H1 (cell line): ENCODE data around the gene ERC1. TPM values are rescaled to one million over a fixed set of nuclear protein-coding genes. Genes with fewer than 3 reads are reported as not detected.

Experiments
- CTCF ChIA-PET: fragments of 300-600 bp; sonication (Branson Sonifier 250); formaldehyde crosslinking; loops from one replicate; lab custom pipeline; 2021; ENCODE audit not compliant: partially characterized antibody; lab: Charles Lee
- POLR2A ChIA-PET: fragments of 300-600 bp; sonication (Branson Sonifier 250); formaldehyde crosslinking; loops from one replicate; lab custom pipeline; 2021; ENCODE audit warnings: inconsistent platforms; ENCODE audit not compliant: partially characterized antibody; lab: Charles Lee
- DNase-seq, 2 experiments: peaks; one replicate each; pipeline versions ENCODE4 v3.0.0 to v3.0.0-alpha.2; 2010 to 2022; ENCODE audit warnings: low spot score in 2 of 2, low read depth in 1 of 2, mixed read lengths in 1 of 2
- FAIRE-seq: peaks from 2 replicates; lab custom pipeline; 2011; peaks lifted over from hg19 to GRCh38; lab: Jason Lieb, UNC
- H2AFZ ChIP-seq: 2 replicates; pipeline ENCODE4 v1.8.1; 2012; ENCODE audit warnings: low read length, inconsistent platforms
- H2AK5ac ChIP-seq: 2 replicates; pipeline ENCODE4 v1.6.1; 2013; ENCODE audit warnings: low read depth, low read length
- H2BK120ac ChIP-seq: replicated peaks from 2 replicates; pipeline ENCODE3; 2013; ENCODE audit warnings: low read depth, low read length, inconsistent platforms
- H2BK12ac ChIP-seq: 2 replicates; pipeline ENCODE4 v1.6.1; 2013; ENCODE audit warnings: low read depth, low read length
- H2BK15ac ChIP-seq: 2 replicates; pipeline ENCODE4 v1.6.1; 2013; ENCODE audit warnings: low read length
- H2BK20ac ChIP-seq: 2 replicates; pipeline ENCODE4 v1.6.1; 2013; ENCODE audit warnings: low read length
- H2BK5ac ChIP-seq: 2 replicates; pipeline ENCODE4 v1.6.1; 2013; ENCODE audit warnings: low read depth, low read length
- H3K14ac ChIP-seq: 2 replicates; pipeline ENCODE4 v1.6.1; 2013; ENCODE audit warnings: inconsistent platforms; ENCODE audit not compliant: insufficient read length
- H3K18ac ChIP-seq: 2 replicates; pipeline ENCODE4 v1.6.1; 2013; ENCODE audit warnings: low read length; ENCODE audit errors: extremely low read depth
- H3K23ac ChIP-seq: 2 replicates; pipeline ENCODE4 v1.6.1; 2013; ENCODE audit warnings: inconsistent platforms; ENCODE audit not compliant: insufficient read length
- H3K23me2 ChIP-seq: 2 replicates; pipeline ENCODE4 v1.6.1; 2013; ENCODE audit warnings: low read depth, low read length
- H3K27ac ChIP-seq: 2 replicates; pipeline ENCODE4 v1.6.1; 2011; ENCODE audit warnings: low read depth, low read length, inconsistent platforms
- H3K27me3 ChIP-seq, 4 experiments: replicated peaks in 1 of 4; 1 replicate in 1 of 4; 2 replicates in 3 of 4; pipeline versions ENCODE4 v1.6.1 to v1.8.1; 2011 to 2013; ENCODE audit warnings: low read length in 3 of 4, mild to moderate bottlenecking in 3 of 4, inconsistent platforms in 2 of 4, mixed read lengths in 2 of 4, moderate library complexity in 1 of 4; ENCODE audit not compliant: control insufficient read depth in 3 of 4, insufficient read depth in 3 of 4; ENCODE audit errors: extremely low read depth in 1 of 4
- H3K36me3 ChIP-seq, 4 experiments: 2 replicates each; pipeline versions ENCODE4 v1.6.1 to v1.8.1; 2011 to 2013; ENCODE audit warnings: mild to moderate bottlenecking in 4 of 4, low read length in 3 of 4, moderate library complexity in 2 of 4, control low read depth in 1 of 4, inconsistent platforms in 1 of 4; ENCODE audit not compliant: insufficient read depth in 4 of 4, control insufficient read depth in 2 of 4
- H3K4ac ChIP-seq: replicated peaks from 2 replicates; pipeline ENCODE3; 2013; ENCODE audit warnings: low read length, low read depth, mixed read lengths, inconsistent platforms; ENCODE audit not compliant: insufficient read length
- H3K4me1 ChIP-seq, 4 experiments: replicated peaks in 1 of 4; 1 replicate in 1 of 4; 2 replicates in 3 of 4; pipeline versions ENCODE4 v1.6.1 to v1.8.1; 2011 to 2013; ENCODE audit warnings: low read length in 3 of 4, inconsistent platforms in 2 of 4, mixed read lengths in 1 of 4; ENCODE audit not compliant: insufficient read depth in 4 of 4, control insufficient read depth in 3 of 4
- H3K4me2 ChIP-seq, 2 experiments: 2 replicates each; pipeline versions ENCODE4 v1.6.1 to v1.8.1; 2011 to 2013; ENCODE audit warnings: low read depth in 2 of 2, low read length in 2 of 2, control low read depth in 1 of 2, inconsistent platforms in 1 of 2, mild to moderate bottlenecking in 1 of 2; ENCODE audit not compliant: insufficient read depth in 1 of 2
- H3K4me3 ChIP-seq, 4 experiments: fragments of 200-600, 300-600 bp in 1 of 4; sonication (generic), shearing (Covaris generic), sonication (Bioruptor Twin) in 1 of 4; 2 replicates each; pipeline versions ENCODE4 v1.5.1 to v1.8.1; 2011 to 2016; ENCODE audit warnings: low read length in 4 of 4, low read depth in 3 of 4, control low read depth in 2 of 4, inconsistent platforms in 2 of 4, mild to moderate bottlenecking in 2 of 4, mixed read lengths in 1 of 4, moderate library complexity in 1 of 4; ENCODE audit not compliant: insufficient read depth in 2 of 4; ENCODE audit errors: extremely low read depth in 1 of 4
- H3K56ac ChIP-seq: replicated peaks from 2 replicates; pipeline ENCODE3; 2013; ENCODE audit warnings: low read depth, mild to moderate bottlenecking, mixed read lengths, low read length, inconsistent platforms; ENCODE audit not compliant: insufficient read length
- H3K79me1 ChIP-seq: 2 replicates; pipeline ENCODE4 v1.6.1; 2013; ENCODE audit warnings: low read depth, low read length, control low read depth
- H3K79me2 ChIP-seq, 2 experiments: 2 replicates each; pipeline versions ENCODE4 v1.6.1 to v1.8.1; 2012 to 2013; ENCODE audit warnings: low read length in 2 of 2, mild to moderate bottlenecking in 2 of 2, inconsistent platforms in 1 of 2; ENCODE audit not compliant: insufficient read depth in 2 of 2, control insufficient read depth in 1 of 2
- H3K9ac ChIP-seq, 4 experiments: replicated peaks in 1 of 4; 1 replicate in 1 of 4; 2 replicates in 3 of 4; pipeline versions ENCODE4 v1.6.1 to v1.8.1; 2011 to 2013; ENCODE audit warnings: low read depth in 3 of 4, low read length in 3 of 4, control low read depth in 2 of 4, mild to moderate bottlenecking in 2 of 4, moderate library complexity in 2 of 4, inconsistent platforms in 1 of 4; ENCODE audit errors: extremely low read depth in 1 of 4
- H3K9me3 ChIP-seq, 2 experiments: 2 replicates each; pipeline versions ENCODE4 v1.6.1 to v1.8.1; 2012 to 2013; ENCODE audit warnings: mild to moderate bottlenecking in 2 of 2, moderate library complexity in 2 of 2, control low read depth in 1 of 2, inconsistent platforms in 1 of 2, low read depth in 1 of 2, low read length in 1 of 2, mixed read lengths in 1 of 2; ENCODE audit not compliant: insufficient read depth in 2 of 2
- H4K20me1 ChIP-seq, 2 experiments: replicated peaks in 1 of 2; 2 replicates each; pipeline versions ENCODE3 to v1.8.1; 2011 to 2013; ENCODE audit warnings: inconsistent platforms in 2 of 2, low read length in 2 of 2, mild to moderate bottlenecking in 1 of 2; ENCODE audit not compliant: insufficient read depth in 2 of 2, control insufficient read depth in 1 of 2
- H4K5ac ChIP-seq: 2 replicates; pipeline ENCODE4 v1.6.1; 2013; ENCODE audit warnings: low read length, low read depth, mixed read lengths, inconsistent platforms; ENCODE audit not compliant: insufficient read length
- H4K8ac ChIP-seq: 2 replicates; pipeline ENCODE4 v1.8.0; 2013; ENCODE audit warnings: mild to moderate bottlenecking, moderate library complexity, low read length, inconsistent platforms; ENCODE audit not compliant: insufficient read depth; ENCODE audit errors: extremely low read depth
- H4K91ac ChIP-seq: replicated peaks from 2 replicates; pipeline ENCODE3; 2013; ENCODE audit warnings: low read length, mixed read lengths, inconsistent platforms; ENCODE audit not compliant: insufficient read length
- ASH2L ChIP-seq: fragments of 200-600, 300-600 bp; sonication (generic); IDR thresholded peaks from one replicate; pipeline ENCODE4 v1.7.1; 2017; ENCODE audit warnings: low read length
- BRCA1 ChIP-seq: IDR thresholded peaks from 2 replicates; pipeline ENCODE4 v1.6.1; 2012; ENCODE audit warnings: low read depth, low read length, improper control_type of control experiment
- CEBPB ChIP-seq: IDR thresholded peaks from 2 replicates; pipeline ENCODE4 v1.6.1; 2012; ENCODE audit warnings: low read depth, low read length
- CHD2 ChIP-seq: IDR thresholded peaks from 2 replicates; pipeline ENCODE4 v1.6.1; 2012; ENCODE audit warnings: low read length, improper control_type of control experiment
- EGR1 ChIP-seq: IDR thresholded peaks from 2 replicates; pipeline ENCODE4 v1.6.1; 2011; ENCODE audit warnings: low read depth, low read length, borderline replicate concordance
- JUN ChIP-seq: IDR thresholded peaks from 2 replicates; pipeline ENCODE4 v1.6.1; 2011; ENCODE audit warnings: low read depth, mild to moderate bottlenecking, improper control_type of control experiment, low read length
- JUND ChIP-seq: IDR thresholded peaks from 2 replicates; pipeline ENCODE4 v1.6.1; 2011; ENCODE audit warnings: mild to moderate bottlenecking, improper control_type of control experiment, low read length
- KDM4A ChIP-seq: IDR thresholded peaks from one replicate; pipeline ENCODE4 v1.7.1; 2012; ENCODE audit warnings: low read depth, mild to moderate bottlenecking, moderate library complexity, low read length, inconsistent platforms; ENCODE audit not compliant: severe bottlenecking
- MAFK ChIP-seq: IDR thresholded peaks from 2 replicates; pipeline ENCODE4 v1.6.1; 2012; ENCODE audit warnings: low read depth, mild to moderate bottlenecking, improper control_type of control experiment, low read length
- POU5F1 ChIP-seq: IDR thresholded peaks from 2 replicates; pipeline ENCODE4 v1.6.1; 2011; ENCODE audit warnings: low read depth, mild to moderate bottlenecking, low read length, moderate library complexity
- SIRT6 ChIP-seq: IDR thresholded peaks from one replicate; pipeline ENCODE4 v1.7.1; 2012; ENCODE audit warnings: low read length, inconsistent platforms
- SP4 ChIP-seq: IDR thresholded peaks from 2 replicates; pipeline ENCODE4 v1.6.1; 2012; ENCODE audit warnings: low read length, inconsistent platforms
- SRF ChIP-seq: IDR thresholded peaks from 2 replicates; pipeline ENCODE4 v1.6.1; 2011; ENCODE audit warnings: mild to moderate bottlenecking, low read depth, low read length, moderate library complexity
- polyA plus RNA-seq, 7 experiments: library from polyadenylated mRNA; depleted of rRNA in 3 of 7; stranded (reverse) in 5 of 7; unstranded in 2 of 7; fragments of >200 nt in 5 of 7; fragments of 200-250 nt in 2 of 7; gene quantifications; 1 replicate in 5 of 7; 2 replicates in 1 of 7; 4 replicates in 1 of 7; pipeline versions ENCODE4 v1.2.1 to v1.2.3, GENCODE V29; 2011 to 2013; ENCODE audit warnings: missing spikeins in 2 of 7, mixed read lengths in 2 of 7
- total RNA-seq: library from RNA; stranded (reverse); fragmentation: NEBNext Ultra II Directional; extraction: Animal tissue kit (Norgen Biotek cat#: 25700); gene quantifications from 2 replicates; pipeline ENCODE4 v1.2.1, GENCODE V29; 2021

ERC1 gene
- total and polyA plus RNA-seq, 2 of the 8 experiments (the other 6 are each of a cell fraction or from before 2014, with no cell fraction given) = 7.8 to 45.7 TPM

DNA sequence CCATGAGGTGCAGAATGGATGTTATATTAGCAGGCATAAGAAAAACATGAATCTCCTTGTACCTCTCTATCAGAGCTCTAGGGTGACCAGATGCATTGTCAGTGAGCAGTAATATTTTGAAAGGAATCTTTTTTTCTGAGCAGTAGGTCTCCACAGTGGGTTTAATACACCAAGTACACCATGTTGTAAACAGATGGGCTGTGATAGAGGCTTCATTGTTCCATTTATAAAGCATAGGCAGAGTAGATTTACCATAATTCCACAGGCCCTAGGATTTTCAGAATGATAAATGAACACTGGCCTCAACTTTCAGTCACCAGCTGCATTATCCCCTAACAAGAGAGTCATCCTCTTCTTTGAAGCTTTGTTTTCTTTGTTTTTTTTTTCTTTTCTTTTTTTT, 185.2 kb downstream of the ERC1 start:
- Histone ChIP-seq H3K4ac (no peak overlapping the region), H2BK5ac (no peak overlapping the region), H3K56ac (no peak overlapping the region), H4K8ac (no peak overlapping the region), H3K9me3 (no peaks in the 10 kb centered on the region), H3K79me2 (no peaks in the 10 kb centered on the region), H3K23ac (no peak overlapping the region), H3K18ac (no peak overlapping the region), H3K36me3 (no peaks in the 10 kb centered on the region; a peak in 1 of 8 replicates), H2BK12ac (no peak overlapping the region), H4K20me1 (no peaks in the 10 kb centered on the region), H2AFZ (no peak overlapping the region), H3K23me2 (no peaks in the 10 kb centered on the region), H2BK15ac (no peak overlapping the region), H4K5ac (no peak overlapping the region), H3K27ac (no peak overlapping the region), H3K9ac (no peak overlapping the region), H2BK20ac (no peak overlapping the region), H2AK5ac (no peak overlapping the region), H3K4me2 (no peak overlapping the region), H3K79me1 (no peaks in the 10 kb centered on the region), H3K4me3 (no peak overlapping the region), H2BK120ac (no peak overlapping the region), H4K91ac (no peak overlapping the region), H3K14ac (no peak overlapping the region), H3K27me3 (no peaks in the 10 kb centered on the region), H3K4me1 (no peaks in the 10 kb centered on the region)
- ChIA-PET CTCF (interaction anchor here (3.1 kb wide), 1 partner anchor 58 kb away, joined by 12 read pairs; no protein-coding TSS in a partner anchor), POLR2A (no interaction called here)
- DNase-seq = no peak
- FAIRE-seq = no peak
- TF ChIP-seq SP4 = no peak
- TF ChIP-seq POU5F1 = no peak
- TF ChIP-seq ASH2L = no peak
- no peak for TF ChIP-seq BRCA1
- no peak for TF ChIP-seq SRF
- TF ChIP-seq SIRT6 = no peak
- no peak for TF ChIP-seq MAFK
- TF ChIP-seq EGR1 = no peak
- TF ChIP-seq JUN = no peak
- TF ChIP-seq CHD2 = no peak
- no peak for TF ChIP-seq JUND
- no peak for TF ChIP-seq KDM4A
- TF ChIP-seq CEBPB = no peak
